ENCODE data around the gene FARS2. TPM values are rescaled to one million over a fixed set of nuclear protein-coding genes. Genes with fewer than 3 reads are reported as not detected.
A peak's percentile ranks its signal among the peaks of the same experiment; 100 is the strongest.

Gene FARS2
- total RNA-seq, 1 donor from 2014 or later = 21.9 TPM

GRCh38 chr6:5749016-5749650 lies 487.8 kb downstream of the FARS2 start:
- H3K4me1 Mint-ChIP-seq (ENCODE audit: unreplicated experiment) = peaks cover 10% of the 10 kb centered on the region
- no peak overlapping the region for H3K4me3 Mint-ChIP-seq
- peaks cover 10% of the 10 kb centered on the region for H3K9me3 Mint-ChIP-seq
- no peak for DNase-seq (ENCODE audit: extremely low spot score, unreplicated experiment)
- no peaks in the 10 kb centered on the region for H3K36me3 Mint-ChIP-seq
- H3K27me3 Mint-ChIP-seq = no peaks in the 10 kb centered on the region
- no peak overlapping the region for H3K27ac Mint-ChIP-seq
- TF ChIP-seq CTCF (conservative IDR thresholded peaks at IDR 0.05) = no peak

GRCh38 chr6:5749651-5750215 lies 488.4 kb downstream of the FARS2 start:
- peaks cover 13% of the 10 kb centered on the region for H3K9me3 Mint-ChIP-seq
- DNase-seq (ENCODE audit: extremely low spot score, unreplicated experiment) = no peak
- no peak overlapping the region for H3K27ac Mint-ChIP-seq
- no peak for TF ChIP-seq CTCF (conservative IDR thresholded peaks at IDR 0.05)
- H3K27me3 Mint-ChIP-seq = no peaks in the 10 kb centered on the region
- peaks cover 10% of the 10 kb centered on the region for H3K4me1 Mint-ChIP-seq (ENCODE audit: unreplicated experiment)
- no peak overlapping the region for H3K4me3 Mint-ChIP-seq
- peaks cover 4% of the 10 kb centered on the region for H3K36me3 Mint-ChIP-seq

- H3K9me3 Mint-ChIP-seq = peaks cover 21% of the 10 kb centered on the region
- no peak for DNase-seq (ENCODE audit: extremely low spot score, unreplicated experiment)
- H3K4me1 Mint-ChIP-seq (ENCODE audit: unreplicated experiment) = peaks cover 10% of the 10 kb centered on the region
- no peaks in the 10 kb centered on the region for H3K27me3 Mint-ChIP-seq
- TF ChIP-seq CTCF (conservative IDR thresholded peaks at IDR 0.05) = no peak
- H3K4me3 Mint-ChIP-seq = peak overlapping the region; percentile 2
- peak overlapping the region; percentile 39 for H3K27ac Mint-ChIP-seq
- peaks cover 7% of the 10 kb centered on the region for H3K36me3 Mint-ChIP-seq
These were observed 490.4 kb downstream of the FARS2 start for GRCh38 chr6:5751525-5752390.

GRCh38 chr6:5752391-5752680 lies 491.0 kb downstream of the FARS2 start:
- no peak for TF ChIP-seq CTCF (conservative IDR thresholded peaks at IDR 0.05)
- Mint-ChIP-seq H3K27me3 (no peaks in the 10 kb centered on the region), H3K4me3 (peak overlapping the region; percentile 2), H3K9me3 (peaks cover 21% of the 10 kb centered on the region), H3K27ac (peak overlapping the region; percentile 39), H3K36me3 (peaks cover 7% of the 10 kb centered on the region), H3K4me1 (ENCODE audit: unreplicated experiment) (peaks cover 10% of the 10 kb centered on the region)
- DNase-seq (ENCODE audit: extremely low spot score, unreplicated experiment) = no peak

- Mint-ChIP-seq H3K27ac (no peak overlapping the region), H3K9me3 (peaks cover 21% of the 10 kb centered on the region), H3K36me3 (peaks cover 7% of the 10 kb centered on the region), H3K4me1 (ENCODE audit: unreplicated experiment) (peaks cover 10% of the 10 kb centered on the region), H3K4me3 (no peak overlapping the region), H3K27me3 (no peaks in the 10 kb centered on the region)
- TF ChIP-seq CTCF (conservative IDR thresholded peaks at IDR 0.05) = no peak
- no peak for DNase-seq (ENCODE audit: extremely low spot score, unreplicated experiment)
These were observed 491.9 kb downstream of the FARS2 start for GRCh38 chr6:5753209-5753608.
